ENCODE results near the gene SHISA5. TPM values are rescaled to one million over a fixed set of nuclear protein-coding genes. Genes with fewer than 3 reads are reported as not detected.

SHISA5 gene
- total RNA-seq, 2 experiments from 2014 or later: 78.1 to 87.2 TPM

- CTCF ChIA-PET: interaction anchor here (0.9 to 1.8 kb wide), 3 partner anchors 22 to 156 kb away, joined by 3 to 5 read pairs (median 3); no protein-coding TSS in a partner anchor
- POLR2A ChIA-PET: interaction anchor here (0.5 kb wide), 1 partner anchor 464 kb away, joined by 5 read pairs; no protein-coding TSS in a partner anchor
These were observed 73.8 kb downstream of the SHISA5 start, which contains the start of gene PLXNB1 for GRCh38 chr3:48429960-48430707. Gene PLXNB1, minus strand, starts transcription at chr3:48430086. Its CDS starts 5,475 bp downstream, at chr3:48424611.

- ChIA-PET POLR2A (no interaction called here), CTCF (interaction anchor here (0.9 to 1.3 kb wide), 2 partner anchors 21 to 156 kb away, joined by 3 read pairs; no protein-coding TSS in a partner anchor)
These were observed 74.5 kb downstream of the SHISA5 start for GRCh38 chr3:48429317-48429959.

DNA sequence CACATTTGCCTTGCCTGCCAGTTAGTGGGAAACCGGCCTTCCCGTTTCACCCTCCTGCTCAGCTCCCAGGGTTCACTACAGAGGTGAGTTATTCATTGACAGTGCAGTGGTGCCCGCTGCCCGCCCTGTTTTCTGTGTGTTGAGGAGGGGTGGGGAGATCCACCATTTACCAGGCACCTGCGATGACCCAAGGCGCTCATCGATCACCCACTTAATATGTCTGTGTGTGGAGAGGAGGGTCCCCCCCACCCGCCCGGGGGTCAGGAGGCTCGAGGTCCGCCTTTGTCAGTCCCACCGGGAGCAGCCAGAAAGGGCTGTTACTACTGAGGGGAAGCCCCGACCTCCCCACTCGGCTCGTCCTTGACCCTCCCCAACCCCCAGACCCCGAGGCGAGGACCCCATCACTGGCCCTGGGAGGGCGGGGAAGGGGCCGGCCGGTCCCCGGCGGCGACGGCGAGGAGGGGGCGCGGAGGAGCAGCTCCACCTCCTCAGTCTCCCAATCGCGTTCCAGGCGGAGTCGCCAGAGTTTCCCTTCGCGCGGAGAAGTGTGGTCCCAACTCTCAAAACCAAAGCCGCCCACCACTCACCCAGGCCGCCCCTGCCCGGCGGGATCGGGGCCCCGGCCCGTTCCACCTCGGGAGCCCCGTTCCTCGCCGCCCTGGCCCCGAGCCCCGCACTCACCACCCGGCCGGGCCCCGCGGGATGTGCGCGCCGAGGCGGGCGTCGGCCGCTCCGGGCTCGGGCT lies 75.2 kb downstream of the SHISA5 start:
- ChIA-PET POLR2A (no interaction called here), CTCF (interaction anchor here (0.5 to 1.1 kb wide), 3 partner anchors 28 to 183 kb away, joined by 3 to 4 read pairs (median 4); no protein-coding TSS in a partner anchor)

DNA sequence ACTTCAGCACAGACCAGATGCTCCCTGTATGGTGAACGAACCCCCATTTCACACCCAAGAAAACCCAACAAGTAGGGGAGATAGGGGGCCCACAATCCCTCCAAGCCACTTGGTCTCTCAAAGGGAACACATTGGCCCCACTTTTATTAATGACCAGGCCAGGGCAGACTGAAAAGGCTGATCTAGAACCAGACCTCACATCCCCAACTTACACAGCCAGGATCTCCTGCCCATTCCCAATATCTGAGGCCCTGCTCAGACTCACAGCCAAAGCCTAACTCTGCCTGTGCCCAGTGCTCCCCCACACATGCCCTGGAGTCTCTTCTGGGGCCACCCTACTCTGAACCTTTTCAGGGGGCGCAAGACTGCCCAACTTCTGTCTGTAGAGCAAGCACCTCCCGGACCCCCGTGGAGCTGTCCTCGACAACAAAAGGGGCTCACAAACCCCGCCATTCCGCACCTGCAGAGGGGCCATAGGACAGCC lies 75.8 kb downstream of the SHISA5 start:
- ChIA-PET CTCF (interaction anchor here (0.5 to 1.2 kb wide), 5 partner anchors 8 to 408 kb away, joined by 3 to 5 read pairs (median 4); no protein-coding TSS in a partner anchor), POLR2A (no interaction called here)

DNA sequence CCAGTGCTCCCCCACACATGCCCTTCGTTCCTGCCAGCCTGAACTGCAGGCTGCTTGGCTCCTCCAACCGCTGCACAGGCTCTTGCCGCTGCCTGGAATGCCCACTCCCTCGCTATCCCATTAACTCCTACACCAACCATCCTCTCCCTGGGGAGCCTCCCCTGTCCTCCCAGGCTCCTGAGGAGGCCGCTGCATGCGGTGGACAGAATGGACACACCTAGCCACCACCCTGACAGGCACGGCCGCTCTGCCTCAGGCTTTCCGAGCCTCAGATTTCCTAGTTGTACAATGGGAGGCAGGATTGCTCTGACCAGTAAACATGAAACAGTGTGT lies 76.4 kb downstream of the SHISA5 start:
- ChIA-PET CTCF (interaction anchor here (0.8 to 1.2 kb wide), 3 partner anchors 9 to 77 kb away, joined by 3 to 5 read pairs (median 4); no protein-coding TSS in a partner anchor), POLR2A (no interaction called here)

DNA sequence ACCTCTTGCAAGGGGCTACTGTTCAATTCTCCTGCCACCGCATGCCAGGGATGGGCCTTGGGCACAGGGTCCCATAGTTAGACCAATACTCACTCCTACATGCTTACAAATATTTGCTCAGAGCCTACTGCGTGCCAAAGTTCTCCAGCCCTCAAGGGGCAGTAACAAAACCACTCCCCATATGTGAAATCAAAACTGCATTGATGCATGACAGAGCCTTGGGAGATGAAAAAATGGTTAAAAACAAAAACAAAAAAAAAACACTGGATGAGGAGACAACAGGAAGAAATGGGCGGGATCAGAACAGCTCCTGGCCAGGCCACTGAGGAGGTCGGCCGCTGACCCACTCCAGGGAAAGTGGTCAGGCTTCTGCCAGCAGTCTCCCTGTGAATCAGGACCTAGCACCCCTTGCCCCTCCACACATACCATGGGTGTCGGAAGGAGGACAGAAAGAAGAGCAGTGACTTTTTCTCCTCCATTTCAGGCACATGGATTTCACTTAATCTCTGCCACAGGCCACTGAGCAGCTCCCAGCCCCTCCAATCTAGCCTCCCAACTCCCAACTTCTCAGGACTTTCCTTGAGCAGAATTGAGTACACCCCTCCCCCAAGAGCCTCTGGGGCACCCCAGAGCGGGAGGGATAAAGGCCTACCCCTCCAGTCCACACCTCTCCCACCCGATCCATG lies 76.9 kb downstream of the SHISA5 start:
- ChIA-PET POLR2A (no interaction called here), CTCF (interaction anchor here (1.2 kb wide), 1 partner anchor 9 kb away, joined by 5 read pairs; no protein-coding TSS in a partner anchor)

DNA sequence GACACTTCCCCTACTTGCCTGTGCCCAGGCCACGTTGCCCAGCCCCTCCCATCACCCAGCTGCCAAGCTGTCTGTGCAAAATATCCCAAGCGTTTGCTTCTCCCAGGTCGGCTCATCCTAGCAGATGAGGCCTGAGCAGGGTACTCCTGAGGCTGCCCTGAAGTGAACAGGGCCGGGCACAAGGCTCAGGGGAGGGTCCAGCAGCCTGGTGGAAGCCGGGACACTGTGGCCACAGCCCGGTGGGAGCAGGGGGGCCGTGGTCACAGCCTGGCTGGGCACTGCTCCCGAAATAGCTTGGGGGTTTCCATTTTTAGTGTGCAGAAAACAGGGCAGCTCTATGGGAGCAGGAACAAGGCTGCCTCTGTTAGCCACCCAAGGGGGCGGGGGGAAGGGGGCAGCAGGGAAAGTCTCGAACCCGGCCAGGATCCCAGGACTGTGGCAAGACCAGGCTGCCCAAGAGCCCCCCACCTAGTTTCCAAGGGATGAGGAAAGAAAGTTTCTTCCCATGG lies 77.5 kb downstream of the SHISA5 start:
- ChIA-PET POLR2A (no interaction called here), CTCF (interaction anchor here (1.4 kb wide), 1 partner anchor 9 kb away, joined by 8 read pairs; no protein-coding TSS in a partner anchor)

- ChIA-PET POLR2A (no interaction called here), CTCF (interaction anchor here (1.4 kb wide), 1 partner anchor 11 kb away, joined by 8 read pairs; no protein-coding TSS in a partner anchor)
These were observed 78.6 kb downstream of the SHISA5 start for GRCh38 chr3:48425281-48425812.

DNA sequence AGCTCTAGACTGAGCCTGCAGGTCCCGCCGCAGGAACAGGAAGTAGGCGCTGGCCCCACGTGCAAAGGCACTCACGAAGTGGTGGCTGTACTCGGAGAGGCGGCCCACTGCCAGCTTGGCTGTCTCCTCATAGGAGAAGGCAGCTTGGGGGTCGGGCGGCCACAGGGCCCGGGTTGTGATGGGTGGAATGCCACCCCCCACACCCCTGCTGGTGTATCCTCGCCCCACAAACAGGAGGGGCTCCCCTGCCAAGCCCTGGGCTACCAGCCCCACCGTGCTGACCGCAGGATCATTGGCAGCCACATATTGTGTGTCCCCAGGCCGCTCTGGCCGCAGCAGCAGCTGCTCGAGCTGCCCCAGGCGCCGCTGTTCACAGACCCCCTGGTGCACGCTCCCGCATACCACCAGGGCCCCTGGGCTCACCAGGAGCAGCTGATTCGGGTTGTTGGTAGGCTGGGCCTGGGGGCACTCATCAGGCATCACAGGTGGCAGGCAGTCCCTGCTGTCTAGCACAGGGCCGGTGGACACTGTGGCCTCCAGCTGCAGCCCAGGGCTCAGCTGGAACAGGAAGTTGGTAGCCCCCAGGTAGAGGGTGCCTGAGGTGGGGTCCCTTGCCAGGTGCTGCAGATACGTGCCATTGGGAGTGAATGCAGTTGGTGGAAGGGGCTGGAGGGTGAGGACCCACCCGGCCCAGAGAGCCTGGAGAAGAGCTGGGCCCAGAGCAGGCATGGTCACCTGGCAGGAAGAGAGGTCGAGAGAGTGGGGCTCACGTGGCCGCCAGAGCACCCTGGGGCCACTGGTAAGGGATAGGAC lies 79.9 kb downstream of the SHISA5 start:
- ChIA-PET CTCF (interaction anchor here (1.0 to 2.1 kb wide), 3 partner anchors 12 to 83 kb away, joined by 3 to 9 read pairs (median 4); no protein-coding TSS in a partner anchor), POLR2A (no interaction called here)

- POLR2A ChIA-PET: no interaction called here
- CTCF ChIA-PET: interaction anchor here (1.0 to 2.1 kb wide), 3 partner anchors 13 to 84 kb away, joined by 3 to 9 read pairs (median 4); no protein-coding TSS in a partner anchor
These were observed 80.6 kb downstream of the SHISA5 start for GRCh38 chr3:48423241-48423882.

GRCh38 chr3:48422681-48423080 lies 81.3 kb downstream of the SHISA5 start:
- ChIA-PET POLR2A (no interaction called here), CTCF (interaction anchor here (1.0 to 2.1 kb wide), 2 partner anchors 13 to 176 kb away, joined by 3 to 9 read pairs; no protein-coding TSS in a partner anchor)

- POLR2A ChIA-PET: no interaction called here
- CTCF ChIA-PET: interaction anchor here (1.0 to 2.1 kb wide), 2 partner anchors 14 to 175 kb away, joined by 3 to 9 read pairs; no protein-coding TSS in a partner anchor
These were observed 81.7 kb downstream of the SHISA5 start for GRCh38 chr3:48422272-48422671.

GRCh38 chr3:48420561-48420960 lies 83.4 kb downstream of the SHISA5 start:
- ChIA-PET POLR2A (no interaction called here), CTCF (interaction anchor here (1.3 kb wide), 1 partner anchor 15 kb away, joined by 8 read pairs; no protein-coding TSS in a partner anchor)

DNA sequence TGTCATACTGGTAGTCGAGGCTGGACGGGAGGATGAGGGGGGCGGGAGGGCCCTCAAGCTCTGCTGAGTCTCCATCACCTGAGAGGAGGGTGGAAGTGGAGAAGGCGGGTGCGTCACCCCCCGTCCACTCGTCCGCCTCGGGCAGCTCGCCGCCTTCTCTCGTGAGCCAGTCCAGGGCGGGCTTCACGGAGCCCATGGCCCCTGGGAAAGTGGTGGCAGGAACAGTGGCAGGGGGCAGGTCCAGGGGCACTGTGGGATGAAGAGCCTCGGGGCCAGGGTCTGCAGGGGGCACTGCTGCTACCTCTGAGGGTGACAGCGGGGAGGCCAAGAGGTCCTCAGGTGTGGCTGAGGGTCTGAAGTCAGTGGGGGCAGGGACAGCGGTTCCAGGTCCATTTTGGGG lies 84.4 kb downstream of the SHISA5 start:
- CTCF ChIA-PET: interaction anchor here (1.7 kb wide), 1 partner anchor 19 kb away, joined by 5 read pairs; no protein-coding TSS in a partner anchor
- POLR2A ChIA-PET: interaction anchor here (0.5 to 0.6 kb wide), 2 partner anchors 65 to 113 kb away, joined by 3 read pairs; no protein-coding TSS in a partner anchor

- POLR2A ChIA-PET: interaction anchor here (0.5 to 0.6 kb wide), 2 partner anchors 65 to 113 kb away, joined by 3 read pairs; no protein-coding TSS in a partner anchor
- CTCF ChIA-PET: interaction anchor here (1.7 to 2.1 kb wide), 2 partner anchors 17 to 18 kb away, joined by 5 to 7 read pairs; no protein-coding TSS in a partner anchor
These were observed 84.8 kb downstream of the SHISA5 start for GRCh38 chr3:48419149-48419548.

GRCh38 chr3:48418651-48419050 lies 85.3 kb downstream of the SHISA5 start:
- ChIA-PET POLR2A (no interaction called here), CTCF (interaction anchor here (1.7 to 2.1 kb wide), 2 partner anchors 17 to 18 kb away, joined by 5 to 7 read pairs; no protein-coding TSS in a partner anchor)
